ENCODE data around the gene IL1RAPL1. TPM values are rescaled to one million over a fixed set of nuclear protein-coding genes. Genes with fewer than 3 reads are reported as not detected.

The IL1RAPL1 gene
- total and polyA plus RNA-seq, 9 of the 15 experiments (the other 6 are each of a cell fraction or from before 2014, with no cell fraction given): 0.04 to 0.07 (median 0.04) TPM; not detected in 6

GRCh38 chrX:29824176-29824906 is 1237.1 kb downstream of the IL1RAPL1 start:
- BruUV-seq (replicated peaks): no TSS peak
- H3K4me3 ChIP-seq: no peak overlapping the region
- no peak overlapping the region for H3K9ac ChIP-seq (ENCODE audit: insufficient read depth in 1 of 2, low read depth in 2 of 2, low read length in 2 of 2)
- no peak overlapping the region for H3K27ac ChIP-seq (ENCODE audit: extremely low read depth, low read depth, low read length)
- DNase-seq (ENCODE audit: extremely low read depth in 1 of 4, low spot score in 3 of 4) (no peak), ATAC-seq (no peak), FAIRE-seq (no peak)
- no peaks in the 10 kb centered on the region for H3K36me3 ChIP-seq (ENCODE audit: control insufficient read depth, insufficient read depth, low read length)
- no peaks in the 10 kb centered on the region for H3K27me3 ChIP-seq (ENCODE audit: control insufficient read depth in 2 of 2, insufficient read depth in 2 of 2, low read length in 2 of 2)
- no peaks in the 10 kb centered on the region for H4K20me1 ChIP-seq (replicated peaks; ENCODE audit: control insufficient read depth, insufficient read depth, low read length)
- no peaks in the 10 kb centered on the region for H3K79me2 ChIP-seq (ENCODE audit: control insufficient read depth, insufficient read depth, low read length)
- CTCF ChIA-PET (ENCODE audit: low intra/inter-chr PET ratio): no interaction called here
- in situ Hi-C loops (cut with MboI) (no loop called here), intact Hi-C loops (cut with micrococcal nuclease) (no loop called here)
- no peak overlapping the region for H3K4me2 ChIP-seq (ENCODE audit: insufficient read depth, low read length)
- POLR2A ChIA-PET: no interaction called here
- TF ChIP-seq ZBTB1 (CRISPR knock-in tag; IDR thresholded peaks at IDR 0.05; ENCODE audit: borderline replicate concordance, low read depth) (no peak), CREB5 (CRISPR knock-in tag; IDR thresholded peaks at IDR 0.05) (no peak), ZNF444 (CRISPR knock-in tag; IDR thresholded peaks at IDR 0.05) (no peak), KDM1A (IDR thresholded peaks at IDR 0.05) (no peak), WHSC1 (IDR thresholded peaks at IDR 0.05; ENCODE audit: low read length) (no peak), E2F3 (CRISPR knock-in tag; IDR thresholded peaks at IDR 0.05) (no peak), ARID4B (CRISPR knock-in tag; IDR thresholded peaks at IDR 0.05) (no peak), PYGO2 (tag; IDR thresholded peaks at IDR 0.05) (no peak), SMARCA5 (IDR thresholded peaks at IDR 0.05) (no peak)
- no peaks in the 10 kb centered on the region for H3K9me1 ChIP-seq (ENCODE audit: control insufficient read depth, insufficient read depth, low read length)
- 1% methylated on average over 6 of the region's 6 CpGs for WGBS (ENCODE audit: insufficient coverage, low coverage, missing lambda C conversion rate)
- H3K4me1 ChIP-seq (replicated peaks in 1 of 2; ENCODE audit: control insufficient read depth in 2 of 2, insufficient read depth in 2 of 2, low read length in 2 of 2): no peaks in the 10 kb centered on the region
- no peaks in the 10 kb centered on the region for H3K9me3 ChIP-seq (replicated peaks; ENCODE audit: control insufficient read depth, insufficient read depth, low read depth, low read length)
- no peak overlapping the region for H2AFZ ChIP-seq (ENCODE audit: low read depth, low read length)

All from K562 (cell line).